SK-N-MC (cell line): ENCODE measurements around the gene TMEM127.

Source experiments
- EZH2 ChIP-seq: fragments of 200-600 bp; sonication (generic); IDR thresholded peaks from one replicate; pipeline ENCODE4 v1.6.1; 2017; ENCODE audit warnings: antibody characterized with exemption
- FOXP2 ChIP-seq: optimal IDR thresholded peaks from 2 replicates; pipeline ENCODE3; 2011; ENCODE audit warnings: mild to moderate bottlenecking, moderate library complexity; ENCODE audit not compliant: insufficient read depth; ENCODE audit errors: extremely low read length, control extremely low read depth
- POLR2AphosphoS5 ChIP-seq: IDR thresholded peaks from 2 replicates; pipeline ENCODE4 v1.6.1; 2012; ENCODE audit warnings: mild to moderate bottlenecking, low read depth, low read length, borderline replicate concordance

DNA sequence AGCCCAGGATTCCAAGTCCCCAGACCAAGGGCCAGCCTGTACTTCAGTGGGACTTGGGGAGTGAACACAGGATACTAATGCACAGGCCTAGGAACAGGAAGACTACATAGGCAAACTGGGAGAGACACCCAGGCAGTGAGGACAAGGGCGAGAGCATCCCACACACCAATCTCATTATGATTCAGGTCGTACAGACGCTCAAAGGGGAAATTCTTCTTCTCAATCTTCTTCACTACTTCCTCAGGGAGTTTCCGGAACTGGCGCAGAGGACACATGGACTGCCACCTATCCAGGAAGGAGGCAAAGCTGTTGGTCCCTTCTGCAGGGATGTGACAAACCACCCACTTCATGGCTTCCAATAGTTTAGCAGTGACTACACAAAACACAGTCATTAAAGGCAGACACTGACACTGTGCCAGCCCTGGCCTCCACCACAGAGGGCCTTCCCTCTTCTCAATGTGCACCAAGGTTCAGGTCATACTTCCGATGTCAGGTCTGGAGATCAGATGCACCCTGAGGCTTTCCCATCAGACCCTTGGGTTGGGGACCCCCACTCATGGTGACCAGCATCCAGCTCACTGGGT is 21.6 kb upstream of the TMEM127 start:
- TF ChIP-seq POLR2AphosphoS5: no peak
- TF ChIP-seq EZH2: no peak
- no peak for TF ChIP-seq FOXP2
